AG08396 (cell line): ENCODE measurements around the gene TMEM9.
"Not testable (repeated sequence)": the region's sequence is repeated elsewhere in the genome, so short reads cannot be mapped to it uniquely, and the experiment has no call there.

Source experiments
- DNase-seq: peaks from one replicate; pipeline ENCODE4 v3.0.0; 2012; ENCODE audit warnings: low spot score, mixed read lengths

The TMEM9 gene

DNA sequence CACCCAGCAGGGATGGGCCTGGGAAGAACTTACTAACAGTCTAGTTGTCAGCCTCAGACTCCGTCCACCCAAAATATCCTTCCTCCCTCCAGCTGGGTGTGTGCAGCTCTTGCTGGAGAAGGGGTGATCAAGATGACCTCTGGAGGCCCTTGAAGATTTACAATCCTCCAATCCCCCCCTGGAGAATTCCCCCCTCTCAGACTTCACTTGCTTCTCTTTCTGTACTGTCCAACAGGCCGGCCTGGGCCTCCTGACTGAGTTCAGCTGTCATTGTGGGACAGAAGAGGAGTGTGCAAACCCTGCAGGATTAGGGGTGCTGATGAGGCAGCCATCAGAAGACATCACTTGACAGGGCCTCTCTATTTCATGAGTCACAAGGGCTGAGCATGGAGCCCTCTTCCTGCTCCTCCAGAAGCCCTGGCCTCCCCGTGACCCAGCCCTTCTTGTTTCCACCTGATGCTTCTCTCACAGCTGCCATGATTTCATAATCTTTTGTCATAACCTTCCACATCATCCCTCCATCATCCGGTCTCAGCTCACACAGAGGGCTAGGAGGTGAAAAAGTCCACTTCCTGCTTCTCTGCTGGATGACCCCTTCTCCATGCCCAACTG is 18.8 kb upstream of the TMEM9 start:
- no peak for DNase-seq

DNA sequence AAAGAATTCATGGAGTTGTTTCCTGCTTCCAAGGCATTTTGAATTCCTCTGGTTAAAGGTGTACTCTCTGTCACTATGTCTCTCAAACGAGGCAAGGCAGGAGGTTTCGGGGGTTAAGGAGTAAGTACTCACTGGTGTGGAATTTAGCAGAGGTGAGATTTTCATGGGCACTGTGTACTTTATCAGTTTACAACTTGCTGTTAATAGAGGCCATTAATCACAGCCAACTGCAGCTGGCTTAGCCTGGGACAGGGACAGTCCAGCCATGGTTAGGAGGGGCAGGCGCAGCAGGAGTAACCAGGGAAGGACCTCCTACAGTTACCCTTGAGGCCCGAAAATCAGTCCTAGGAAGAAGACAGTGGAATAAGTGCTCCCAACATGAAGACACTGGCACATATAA is 18.1 kb upstream of the TMEM9 start:
- no peak for DNase-seq

DNA sequence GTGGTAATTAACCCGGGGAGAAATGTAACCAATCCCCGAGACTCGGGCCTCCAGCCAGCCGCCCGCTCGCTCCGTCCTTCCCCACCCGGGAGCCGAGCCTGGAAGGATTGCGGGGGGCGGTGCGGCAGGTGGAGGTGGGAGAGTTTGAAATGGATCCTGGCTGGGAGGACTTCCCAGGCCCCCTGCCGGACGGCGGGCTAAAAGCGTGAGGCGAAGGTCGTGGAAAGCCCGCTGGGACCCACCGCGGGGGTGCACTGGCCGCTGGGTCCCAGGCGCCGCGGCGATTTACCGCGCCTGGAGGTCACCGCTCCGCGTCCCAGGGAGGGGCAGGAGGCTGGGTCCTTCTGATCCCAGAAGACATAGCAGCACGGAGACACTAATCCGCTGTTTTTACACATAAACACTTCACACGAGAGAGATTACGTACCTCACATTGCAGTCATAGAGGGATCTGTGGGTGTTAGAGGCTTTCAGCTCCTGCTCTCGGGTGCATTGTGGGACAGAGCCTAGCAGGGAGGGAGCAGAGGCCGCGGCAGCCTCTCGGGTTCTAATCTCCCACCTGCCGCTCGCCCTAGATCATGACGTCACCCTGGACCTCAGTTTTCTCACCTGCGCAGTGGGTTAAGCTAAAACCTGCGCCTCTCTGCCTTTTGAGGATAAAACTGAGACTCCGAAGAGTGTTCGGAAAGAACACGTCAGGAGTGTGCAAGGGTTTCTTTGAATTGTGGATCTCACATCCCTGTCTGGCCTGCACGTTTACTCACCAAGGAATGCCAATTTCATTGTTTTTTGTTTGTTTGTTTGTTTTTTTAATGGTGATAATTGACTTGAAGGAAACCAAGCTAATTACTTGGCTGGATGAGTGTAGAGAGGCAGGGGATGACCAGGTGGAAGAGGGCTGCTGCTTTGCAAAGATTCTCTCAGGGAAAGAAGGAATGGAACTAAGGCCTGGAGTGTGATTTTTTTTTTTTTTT is 17.1 kb upstream of the TMEM9 start:
- no peak for DNase-seq

DNA sequence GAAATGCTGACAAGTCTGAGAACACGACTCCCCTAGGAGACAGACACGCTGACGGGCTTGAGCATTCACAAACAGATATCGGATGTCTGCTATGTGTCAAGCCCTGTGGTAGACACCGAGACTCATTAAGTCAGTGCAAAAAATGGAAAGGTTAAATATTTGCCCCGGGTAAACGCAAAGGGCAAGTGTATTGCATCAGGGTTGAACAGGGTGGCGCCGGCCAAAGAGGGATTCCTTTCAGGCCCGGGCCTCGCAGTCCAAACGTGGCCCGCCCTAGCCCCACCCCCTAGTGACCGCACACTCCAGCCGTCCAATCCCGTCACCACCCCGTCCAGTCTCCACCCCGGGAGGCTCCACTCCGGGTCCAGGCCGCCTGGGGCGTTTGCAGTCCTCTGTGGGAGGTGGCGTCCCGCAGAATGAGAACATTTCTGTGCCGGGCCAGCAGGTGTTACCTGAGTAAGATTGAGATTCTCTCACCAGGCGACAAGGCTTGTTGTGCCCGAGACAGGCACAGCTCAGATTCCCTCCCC is 16.3 kb upstream of the TMEM9 start:
- peak; percentile 99 for DNase-seq

DNA sequence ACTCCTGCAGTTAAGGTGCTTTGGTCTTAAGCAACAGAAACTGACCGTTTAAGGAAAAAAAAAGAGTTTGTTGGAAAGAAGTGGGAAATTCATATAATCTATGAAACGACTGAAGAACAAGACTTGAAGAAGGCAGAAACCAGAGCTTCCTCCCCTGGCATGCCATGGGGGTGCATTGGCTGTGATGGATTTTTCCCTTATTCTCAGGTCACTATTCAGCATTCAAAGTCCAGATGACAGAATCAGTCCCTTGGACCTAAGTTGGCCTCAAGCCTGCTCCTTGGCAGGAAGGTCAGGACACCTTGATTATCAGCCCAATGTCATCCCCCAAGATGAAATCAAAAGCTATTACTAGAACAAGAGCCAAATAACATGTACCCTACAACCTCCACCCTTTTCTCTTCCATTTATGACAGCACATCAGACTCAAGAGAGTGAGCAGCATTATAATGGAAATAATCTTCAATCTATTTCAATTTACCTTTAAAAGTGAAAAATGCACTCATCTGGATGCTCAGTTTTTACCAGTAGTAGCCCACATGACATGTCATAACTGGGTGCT is 15.8 kb upstream of the TMEM9 start:
- DNase-seq = no peak

DNA sequence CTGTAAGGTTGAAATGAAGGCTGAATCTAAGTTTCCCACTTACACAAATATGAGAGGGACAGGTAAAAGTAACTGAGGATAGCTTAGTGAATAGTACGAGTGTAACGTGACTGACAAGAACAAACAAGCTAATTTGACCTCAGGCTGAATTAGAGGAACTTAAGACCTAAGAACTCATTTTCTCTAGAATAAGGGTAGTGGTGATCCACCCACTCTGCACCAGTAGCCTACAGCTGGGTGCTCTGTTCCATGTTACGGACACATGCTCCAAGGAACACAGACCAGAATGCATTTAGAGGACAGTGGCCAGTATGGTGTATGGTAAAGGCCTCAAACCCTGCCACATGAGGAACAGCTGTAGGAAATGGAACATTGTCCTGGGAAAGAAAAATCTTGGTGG is 14.9 kb upstream of the TMEM9 start:
- DNase-seq = no peak

DNA sequence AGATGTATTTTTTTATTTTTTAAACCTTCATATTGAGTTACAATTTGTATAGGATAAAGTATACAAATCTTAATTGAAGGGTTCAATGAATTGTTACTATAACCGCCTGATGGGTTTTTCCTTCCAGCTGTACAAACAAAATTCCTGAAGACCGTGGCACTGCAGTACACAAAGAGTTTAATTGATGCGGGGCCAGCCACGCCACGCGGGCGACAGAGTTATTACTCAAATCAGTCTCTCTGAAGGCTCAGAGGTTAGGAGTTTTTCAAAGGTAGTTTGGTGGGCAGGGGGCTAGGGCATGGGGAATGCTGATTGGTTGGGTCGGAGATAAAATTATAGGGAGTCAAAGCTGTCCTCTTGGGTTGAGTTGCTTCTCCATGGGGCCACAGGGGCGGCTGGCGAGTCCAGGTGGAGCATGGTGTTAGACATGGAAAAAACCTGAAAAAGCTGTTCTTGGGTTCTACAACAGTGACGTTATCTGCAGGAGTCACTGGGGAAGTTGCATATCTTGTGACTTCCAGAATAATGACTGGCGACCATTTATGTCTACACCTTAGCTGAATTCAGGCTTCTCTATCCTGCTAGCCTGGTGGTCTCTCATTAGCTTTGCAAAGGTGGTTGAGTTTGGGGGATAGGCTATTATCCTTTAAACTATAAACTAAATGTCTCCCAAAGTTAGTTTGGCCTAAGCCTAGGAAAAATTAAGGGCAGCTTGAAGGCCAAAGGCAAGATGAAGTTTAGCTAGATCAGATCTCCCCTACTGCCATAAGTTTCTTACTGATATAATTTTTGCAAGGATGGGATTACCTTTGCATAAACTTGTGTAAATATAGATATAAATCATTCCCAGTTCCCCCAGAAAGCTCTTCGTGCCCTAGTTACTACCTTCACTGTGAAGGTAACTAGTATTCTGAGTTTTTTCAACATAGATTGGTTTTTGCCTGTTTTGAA is 13.0 kb upstream of the TMEM9 start:
- DNase-seq = no peak

DNA sequence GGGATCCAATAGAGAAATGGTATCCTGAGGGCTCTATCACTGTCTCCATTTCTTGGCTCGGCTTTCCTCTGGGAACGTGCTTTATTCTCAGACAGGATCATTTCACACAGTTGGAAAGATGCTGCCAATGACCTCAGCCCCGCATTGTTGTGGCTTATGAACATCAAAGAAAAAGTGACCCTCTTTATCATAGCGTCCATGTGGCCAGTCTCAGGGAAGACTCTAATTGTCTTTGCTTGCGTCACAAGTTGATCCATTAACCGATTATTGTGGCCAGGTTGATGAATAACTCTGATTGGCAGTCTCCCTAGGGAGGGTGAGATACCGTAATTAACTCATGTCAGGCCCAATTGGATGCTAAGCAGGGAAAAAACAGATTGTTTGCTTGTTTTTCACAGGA is 10.4 kb upstream of the TMEM9 start:
- no peak for DNase-seq

DNA sequence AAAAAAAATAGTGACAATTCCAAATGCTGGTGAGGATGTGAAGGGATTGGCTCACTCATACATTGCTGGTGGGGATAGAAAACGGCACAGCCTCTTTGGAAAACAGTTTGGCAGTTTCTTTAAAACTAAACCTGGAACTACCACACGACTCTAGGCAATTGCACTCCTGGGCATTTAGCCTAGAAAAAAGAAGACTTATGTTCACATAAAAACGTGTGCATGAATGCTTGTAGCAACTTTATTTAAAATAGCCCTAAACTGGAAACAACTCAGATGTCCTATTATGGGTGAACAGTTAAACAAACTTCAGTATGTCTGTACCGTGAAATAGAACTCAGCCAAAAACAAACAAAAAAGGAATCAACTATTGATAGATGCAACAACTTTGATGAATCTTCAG is 9.4 kb upstream of the TMEM9 start:
- no peak for DNase-seq

DNA sequence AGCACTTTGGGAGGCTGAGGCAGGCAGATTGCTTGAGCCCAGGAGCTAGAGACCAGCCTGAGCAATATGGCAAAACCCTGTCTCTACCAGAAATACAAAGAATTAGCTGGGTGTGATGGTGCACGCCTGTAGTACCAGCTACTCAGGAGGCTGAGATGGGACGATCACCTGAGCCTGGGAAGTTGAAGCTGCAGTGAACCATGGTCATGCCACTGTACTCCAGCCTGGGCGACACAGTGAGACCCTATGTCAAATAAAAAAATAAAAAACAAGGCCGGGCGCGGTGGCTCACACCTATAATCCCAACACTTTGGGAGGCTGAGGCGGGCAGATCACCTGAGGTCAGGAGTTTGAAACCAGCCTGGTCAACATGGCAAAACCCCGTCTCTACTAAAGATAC is 8.8 kb upstream of the TMEM9 start:
- not testable (repeated sequence) for DNase-seq

DNA sequence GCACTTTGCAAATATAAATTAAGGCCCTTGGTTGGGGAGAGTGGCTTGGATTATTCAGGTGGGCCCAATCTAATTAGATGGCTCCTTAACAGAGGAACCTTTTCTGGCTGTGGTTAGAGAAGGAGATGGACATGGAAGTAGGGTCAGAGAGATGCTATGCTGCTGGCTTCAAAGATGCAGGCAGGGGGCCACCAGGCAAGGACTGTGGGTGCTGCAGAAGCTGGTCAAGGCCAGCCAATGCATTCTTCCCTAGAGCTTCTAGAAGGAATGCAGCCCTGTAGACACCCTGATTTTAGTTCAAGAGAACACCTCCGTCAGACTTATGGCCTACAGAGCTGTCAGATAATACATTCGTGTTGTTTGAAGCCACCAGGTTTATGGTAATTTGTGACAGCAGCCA is 3.7 kb upstream of the TMEM9 start:
- DNase-seq = no peak

DNA sequence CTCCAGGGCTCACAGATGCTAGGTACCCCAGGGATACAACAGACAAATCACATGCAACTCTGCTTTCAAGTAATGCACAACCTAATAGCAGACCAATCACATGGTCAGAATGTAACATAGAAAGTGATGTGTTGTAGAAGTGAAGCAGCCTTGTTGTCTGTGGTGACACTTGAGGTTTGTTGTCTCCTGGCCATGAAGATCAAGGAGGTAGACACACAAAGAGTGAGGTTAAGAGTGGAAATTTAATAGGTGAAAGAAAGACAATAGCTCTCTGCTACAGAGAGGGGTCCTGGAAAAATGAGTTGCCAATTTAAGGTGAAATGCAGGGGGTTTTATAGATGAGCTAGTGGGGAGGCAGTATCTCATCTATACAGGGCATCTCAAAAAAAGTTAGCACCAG is 2.5 kb upstream of the TMEM9 start:
- no peak for DNase-seq

DNA sequence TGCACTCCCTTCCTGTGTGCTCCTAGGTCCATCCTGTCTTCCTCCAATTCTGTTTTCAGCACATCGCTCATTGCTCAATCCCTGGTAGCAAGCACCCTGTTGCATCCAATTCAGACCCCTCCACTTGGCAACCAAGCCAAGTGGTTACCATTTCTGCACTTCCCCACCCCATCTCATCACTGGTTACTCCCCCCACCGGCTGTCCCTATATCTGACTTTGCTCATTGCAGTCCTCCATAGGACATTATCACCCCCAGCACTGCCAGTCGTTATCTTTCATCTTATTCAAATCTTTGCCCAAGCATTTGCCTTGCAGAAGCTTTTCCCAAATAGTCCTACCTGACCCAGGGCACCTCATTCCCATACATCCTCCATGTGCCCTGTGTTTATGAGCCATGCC is 2.1 kb upstream of the TMEM9 start:
- DNase-seq = no peak

DNA sequence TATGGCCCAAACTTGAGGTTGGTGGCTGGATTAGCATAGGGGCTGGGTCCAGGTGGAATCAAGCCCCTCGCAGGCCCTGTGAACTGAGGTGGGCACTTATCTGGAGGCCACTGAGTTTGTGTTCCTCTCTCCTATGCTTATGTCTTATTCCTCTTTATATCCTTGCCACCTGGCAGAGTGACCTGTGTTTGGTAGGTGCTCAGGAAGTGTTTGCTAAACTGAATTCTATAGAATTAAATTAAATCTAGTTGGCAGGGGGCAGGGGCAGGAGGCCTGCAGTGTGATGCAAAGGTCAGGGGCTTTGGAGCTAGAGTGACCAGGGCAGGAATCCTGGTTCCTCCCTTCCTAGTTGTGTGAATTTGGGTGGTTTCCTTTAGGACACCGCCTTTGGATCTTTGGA is 1.1 kb upstream of the TMEM9 start:
- DNase-seq = no peak

DNA sequence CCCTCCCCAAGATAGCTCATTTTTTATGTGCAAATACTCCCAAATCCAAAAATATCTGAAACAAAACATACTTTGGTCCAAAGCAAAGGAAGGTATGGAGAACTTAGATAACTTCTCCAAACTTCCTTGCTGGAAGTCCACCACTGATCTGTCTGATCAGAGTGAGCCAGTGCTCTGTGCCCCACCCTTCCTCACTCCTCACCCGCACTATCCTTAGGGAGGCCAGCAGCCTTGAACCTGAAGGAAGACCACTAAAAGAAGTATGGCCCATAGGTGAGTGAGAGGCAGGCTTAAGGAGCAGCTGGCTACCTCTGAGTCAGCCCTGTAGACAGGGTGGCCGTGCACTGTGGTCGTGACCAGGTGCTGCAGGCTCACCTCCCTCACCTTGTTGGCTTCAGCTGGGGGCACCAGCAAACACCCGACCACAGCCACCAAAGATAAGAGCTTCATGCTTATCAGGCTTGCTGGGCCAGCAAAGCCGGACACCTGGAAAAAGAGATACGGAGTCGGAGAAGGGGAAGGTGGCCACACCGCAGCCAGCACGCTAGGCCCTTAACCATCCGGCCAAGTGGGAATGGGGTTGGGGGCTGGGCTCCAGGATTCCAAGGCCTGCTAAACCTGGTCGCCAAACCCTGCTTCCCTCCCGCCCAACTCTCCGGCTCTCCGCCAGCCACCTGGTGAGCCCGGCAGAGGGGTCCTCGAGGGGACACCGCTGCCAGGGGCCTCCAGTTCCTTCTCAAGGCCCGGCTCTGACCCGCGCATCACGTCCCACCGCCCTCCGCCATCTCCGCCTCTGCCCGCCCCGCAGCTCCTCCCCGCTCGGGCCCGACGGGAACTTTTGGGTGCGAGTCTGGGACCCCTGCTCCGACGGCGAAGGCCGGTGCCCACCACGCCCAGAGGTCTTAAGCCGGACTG is 543 bp downstream of the TMEM9 start:
- DNase-seq = no peak

DNA sequence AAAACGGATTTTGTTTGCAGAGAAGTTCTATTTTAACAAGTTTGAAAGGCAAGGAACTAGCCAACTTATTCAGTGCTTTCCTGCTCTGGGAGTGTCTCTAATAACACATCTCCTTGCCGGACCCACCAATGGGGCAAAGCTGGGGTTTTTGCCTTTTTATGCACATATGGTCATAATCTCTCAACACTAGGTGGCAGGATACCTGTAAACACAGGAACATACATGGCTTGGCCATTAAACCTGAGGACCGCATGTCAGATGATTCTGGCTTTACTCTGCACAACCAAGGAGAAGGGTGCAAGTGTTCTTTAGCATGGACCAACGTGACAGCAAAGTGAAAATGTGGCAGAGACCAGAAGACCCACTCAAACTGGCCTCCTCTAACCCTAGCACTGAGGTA is 4.9 kb downstream of the TMEM9 start:
- DNase-seq = no peak

DNA sequence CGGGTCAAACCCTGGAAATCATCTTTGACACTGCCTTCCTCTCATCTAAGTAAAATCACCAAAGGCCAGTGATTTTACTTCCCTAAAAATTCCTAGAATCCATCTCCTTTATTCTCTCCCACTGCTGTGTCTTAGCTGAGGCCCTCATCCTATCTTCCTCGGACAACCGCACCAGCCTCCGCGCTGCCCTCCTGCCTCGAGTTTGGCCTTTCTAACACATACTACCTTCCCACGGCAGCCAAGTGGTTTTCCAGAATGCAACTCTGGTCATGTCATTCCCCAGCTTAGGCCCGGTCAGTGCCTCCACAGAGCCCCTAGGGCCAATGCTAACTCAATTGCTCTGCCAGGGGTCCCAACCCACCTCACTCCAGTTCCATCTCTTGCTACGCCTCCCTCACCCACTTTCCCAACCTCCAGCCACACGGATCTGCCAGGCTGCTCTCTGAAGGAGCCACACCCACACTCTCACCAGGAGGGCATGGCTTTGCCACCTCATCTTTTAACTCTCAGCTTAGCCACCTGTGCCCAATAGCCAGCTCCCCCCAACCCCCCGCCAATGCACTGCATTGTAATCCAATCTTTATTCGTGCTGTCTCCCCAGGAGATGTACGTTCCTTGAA is 6.8 kb downstream of the TMEM9 start:
- DNase-seq = no peak

DNA sequence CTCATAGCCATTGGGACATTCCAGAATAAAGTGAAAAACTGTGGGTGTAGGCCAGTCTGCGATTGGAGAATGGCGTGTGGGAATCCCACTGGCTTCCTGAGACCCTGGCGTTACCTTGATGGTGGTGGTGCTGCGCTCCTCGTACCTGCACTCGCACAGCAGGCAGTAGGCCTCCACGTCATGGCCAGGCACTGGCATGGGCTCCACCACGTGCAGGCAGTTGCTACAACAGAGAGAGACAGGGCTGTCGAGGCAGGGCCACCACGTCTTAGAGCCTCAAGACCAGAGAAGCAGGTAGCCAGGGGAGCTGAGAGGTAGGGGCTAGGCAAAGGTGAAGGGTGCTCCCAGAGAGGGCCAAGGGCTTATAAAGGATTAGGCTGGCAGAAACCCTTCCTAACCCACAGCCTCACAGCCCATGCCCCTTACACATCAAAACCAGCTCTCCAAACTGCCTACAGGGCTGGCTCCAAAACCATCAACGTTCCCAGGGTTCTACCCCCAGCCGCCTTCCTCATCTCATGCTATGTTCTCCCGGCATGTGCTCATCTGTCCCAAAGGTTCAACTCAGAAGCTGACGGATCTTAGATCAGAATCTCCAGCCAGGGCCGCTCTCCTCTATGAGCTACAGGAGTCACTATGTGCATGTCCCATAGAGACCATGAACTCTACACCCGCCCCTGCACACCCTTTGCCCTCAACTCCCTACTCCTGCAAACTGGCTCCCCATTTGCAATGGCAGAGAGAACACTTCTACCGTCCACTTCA is 7.5 kb downstream of the TMEM9 start:
- DNase-seq = no peak

DNA sequence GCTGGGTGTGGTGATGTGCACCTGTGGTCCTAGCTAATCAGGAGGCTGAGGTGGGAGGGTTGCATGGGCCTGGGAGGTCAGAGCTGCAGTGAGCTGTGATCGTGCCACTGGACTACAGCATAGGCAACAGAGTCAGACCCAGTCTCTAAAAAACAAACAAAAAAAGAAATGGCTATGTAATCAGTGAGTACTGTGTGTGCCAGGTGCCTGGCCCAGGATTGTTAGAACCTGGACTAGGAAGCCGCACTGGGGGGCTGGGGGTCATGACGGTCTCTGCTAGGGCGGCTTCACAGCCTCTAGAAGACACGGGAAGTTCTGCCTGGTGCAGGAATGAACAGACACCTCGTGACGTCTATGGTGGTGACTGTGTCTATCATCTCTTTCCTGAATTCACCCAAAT is 8.5 kb downstream of the TMEM9 start:
- DNase-seq = no peak

DNA sequence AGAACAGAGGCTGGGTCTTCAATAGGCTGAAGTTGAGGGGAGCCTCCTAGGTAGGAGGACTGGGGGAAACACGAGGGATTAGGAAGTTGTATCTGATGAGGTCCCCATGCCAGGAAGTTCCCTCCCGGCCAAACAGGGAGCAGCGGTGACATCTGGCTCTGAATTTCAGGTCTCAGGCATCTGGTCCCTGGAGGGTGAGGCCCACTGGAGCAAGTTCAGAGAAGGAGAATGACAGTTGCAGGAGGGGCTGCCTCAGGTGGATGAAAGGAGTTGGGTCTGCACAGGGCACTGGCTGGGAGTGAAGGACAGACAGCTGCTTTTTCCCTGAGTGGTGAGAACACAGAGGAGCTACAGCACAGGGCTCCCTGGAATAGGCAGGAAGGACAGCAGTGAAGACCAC is 9.1 kb downstream of the TMEM9 start:
- no peak for DNase-seq
